ENCODE data around the gene ESPN.

- TF ChIP-seq CTCF (IDR thresholded peaks at IDR 0.05; ENCODE audit: low read depth, low read length) (peak; percentile 79), POLR2A (IDR thresholded peaks at IDR 0.05; ENCODE audit: extremely low read depth, insufficient read length) (no peak)
Observed at GRCh38 chr1:6438047-6438525, 13.5 kb downstream of the ESPN start.
